Stimulated activated CD4-positive, alpha-beta T cell treated with anti-CD3 and anti-CD28 coated beads, Interleukin-4, amount 100 ng/mL, for 1 hour (primary cell): Measurements from ENCODE around the gene KCNT2.

Experiments used
- DNase-seq: peaks from one replicate; pipeline ENCODE4 v3.0.0-alpha.2; 2020

The KCNT2 gene

DNA sequence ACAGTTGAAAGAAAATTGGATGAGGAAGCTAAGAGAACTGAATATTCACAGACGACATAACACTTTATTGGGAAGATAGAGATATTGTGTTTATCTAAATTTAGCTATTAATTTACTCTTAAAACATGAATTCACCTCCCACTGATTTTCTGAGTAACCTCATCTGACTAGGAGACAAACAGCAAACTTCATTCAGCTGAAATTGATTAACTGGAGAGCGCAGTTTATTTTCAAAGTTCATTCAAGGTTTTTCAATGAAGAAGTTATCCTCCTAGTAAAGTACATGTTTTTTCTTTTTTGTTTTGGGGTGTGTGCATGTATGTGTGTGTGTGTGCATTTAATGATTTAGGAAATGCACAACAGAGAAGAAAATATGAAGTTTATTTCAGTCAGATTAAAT lies 215.0 kb downstream of the KCNT2 start:
- no peak for DNase-seq

DNA sequence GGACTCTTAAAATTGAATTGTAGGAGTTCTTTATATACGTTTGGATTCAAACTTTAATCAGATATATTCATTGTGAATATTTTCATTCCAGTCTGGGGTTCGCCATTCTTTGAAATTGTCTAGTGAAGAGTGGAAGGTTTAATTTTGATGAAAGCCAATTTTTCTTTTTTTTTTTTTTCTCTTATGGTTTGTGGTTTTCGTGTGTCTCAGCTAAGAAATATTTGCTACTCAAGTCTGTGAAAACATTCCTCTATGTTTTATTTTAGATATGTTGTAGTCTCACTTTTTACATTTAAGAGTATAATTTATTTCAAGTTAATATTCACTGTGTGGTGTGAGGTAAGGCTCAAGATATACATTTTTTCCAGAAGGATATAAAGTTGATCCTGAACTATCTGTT lies 220.5 kb downstream of the KCNT2 start:
- DNase-seq, result no peak

DNA sequence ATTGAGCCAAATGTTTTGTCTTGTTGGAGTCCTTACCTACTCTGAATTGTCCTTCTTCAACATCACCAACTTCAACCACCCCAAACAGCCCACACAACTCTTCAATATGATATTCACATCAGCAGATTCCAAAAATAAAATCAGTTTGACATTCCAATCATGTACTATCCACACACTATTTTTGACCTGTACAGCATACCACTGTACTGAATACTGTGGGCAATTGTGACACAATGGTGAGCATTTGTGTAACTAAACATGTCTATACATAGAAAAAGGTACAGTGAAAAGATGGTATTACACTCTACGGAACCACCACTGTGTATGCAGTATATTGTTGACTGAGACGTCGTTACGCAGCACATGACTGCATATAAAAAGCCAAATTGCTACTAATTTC lies 223.1 kb downstream of the KCNT2 start:
- no peak for DNase-seq

DNA sequence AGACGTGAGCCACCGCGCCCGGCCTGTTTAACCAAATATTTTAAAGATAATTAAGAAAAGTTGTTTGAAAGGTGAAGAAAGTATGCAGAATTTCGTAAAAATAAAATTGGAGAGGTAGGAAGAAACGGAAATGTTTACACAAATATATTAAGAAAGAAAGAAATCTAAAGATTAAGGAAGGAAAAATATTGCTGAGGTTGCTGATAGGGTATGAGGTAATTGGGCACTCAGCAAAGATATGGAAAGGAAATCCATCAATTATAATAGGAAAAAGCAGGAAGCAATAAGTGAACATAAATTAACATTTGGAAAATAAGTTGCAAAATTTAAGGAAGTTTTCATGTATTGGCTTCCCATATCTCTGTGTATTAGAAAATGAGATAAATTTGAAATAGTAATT lies 225.9 kb downstream of the KCNT2 start:
- no peak for DNase-seq

DNA sequence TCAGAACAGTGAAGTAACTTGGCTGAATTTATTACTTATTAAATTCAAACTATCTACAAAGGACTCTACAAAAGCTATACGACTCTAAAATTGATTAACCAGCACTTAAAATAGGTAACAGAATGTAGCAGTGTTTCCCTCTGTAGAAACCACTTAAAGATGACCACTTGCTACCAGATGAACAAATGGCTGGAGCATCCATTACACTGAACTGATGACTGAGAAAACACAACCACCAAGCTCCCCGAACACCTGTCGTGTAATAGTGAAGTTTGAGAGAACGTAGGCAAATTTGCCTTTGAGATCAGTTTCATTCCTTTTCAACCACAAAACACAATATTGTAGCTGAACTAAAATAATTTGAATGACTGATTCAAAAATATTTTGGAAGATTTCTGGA lies 226.7 kb downstream of the KCNT2 start:
- no peak for DNase-seq

DNA sequence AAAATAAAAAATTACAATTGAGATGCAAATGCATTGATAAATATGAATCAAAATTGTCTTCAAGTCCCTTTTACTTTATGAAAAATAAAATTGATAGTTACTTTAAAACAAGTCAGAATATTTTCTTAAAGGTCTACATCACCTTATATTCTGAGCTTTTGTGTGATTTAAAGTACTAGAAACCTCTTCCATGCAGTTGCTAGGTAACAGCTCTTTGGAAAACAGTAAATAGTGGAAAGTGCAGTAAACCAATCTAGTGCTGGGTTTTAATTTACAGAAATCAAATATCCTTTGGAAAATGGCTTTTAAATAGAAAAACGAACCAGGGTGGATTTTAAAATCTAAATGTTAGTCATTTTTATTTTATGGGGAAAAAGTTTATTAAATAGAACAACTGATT lies 227.9 kb downstream of the KCNT2 start:
- DNase-seq, result no peak

DNA sequence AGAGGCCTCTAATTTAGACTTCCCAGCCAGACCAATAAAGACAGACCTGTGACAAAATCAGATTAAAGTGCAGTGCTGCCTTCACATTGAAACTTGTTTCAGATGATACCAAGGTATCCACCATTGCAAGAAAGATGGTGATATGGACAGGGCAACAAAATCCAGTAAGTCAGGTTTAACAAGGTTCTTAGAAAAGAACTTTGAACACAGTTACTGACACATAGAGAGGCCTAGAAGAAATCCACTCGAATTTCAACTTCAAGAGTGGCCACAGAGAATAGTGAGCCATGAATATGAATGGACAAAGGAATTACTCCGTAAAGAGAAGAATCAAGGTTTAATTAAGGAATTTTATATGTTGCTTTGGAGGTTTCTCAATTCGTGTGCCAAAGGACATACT lies 230.4 kb downstream of the KCNT2 start:
- no peak for DNase-seq

DNA sequence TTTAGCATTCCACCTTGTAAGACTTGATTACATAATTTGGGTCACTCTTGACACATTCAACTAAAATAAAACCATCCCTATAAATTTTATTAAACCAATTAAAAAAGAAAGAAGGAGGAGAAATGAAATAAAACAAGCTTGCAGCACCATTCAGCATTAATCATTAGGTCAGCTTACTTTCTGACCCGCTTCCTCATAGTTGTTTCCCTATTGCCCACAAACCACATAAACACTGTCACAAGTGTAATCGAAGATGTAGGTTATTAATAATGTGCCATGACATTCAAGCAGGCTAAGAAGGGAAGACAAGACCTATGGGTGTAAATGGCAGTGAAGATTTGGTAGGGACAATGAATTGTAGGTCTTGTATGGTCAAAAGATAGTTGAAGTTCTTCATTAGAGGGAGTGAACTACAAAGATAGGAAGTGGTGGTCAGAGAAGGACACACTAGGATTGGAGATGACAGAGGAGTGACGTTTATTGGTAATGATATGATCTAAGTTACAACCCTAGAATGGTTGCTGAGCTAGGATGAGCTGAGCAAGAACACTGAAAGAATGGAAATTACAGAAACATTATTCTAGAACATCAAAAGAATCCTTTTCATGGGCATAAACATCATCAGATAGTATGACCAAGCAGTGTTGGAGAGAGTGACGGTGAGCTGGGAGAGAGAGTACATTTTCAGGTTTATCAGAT lies 231.5 kb downstream of the KCNT2 start:
- no peak for DNase-seq

DNA sequence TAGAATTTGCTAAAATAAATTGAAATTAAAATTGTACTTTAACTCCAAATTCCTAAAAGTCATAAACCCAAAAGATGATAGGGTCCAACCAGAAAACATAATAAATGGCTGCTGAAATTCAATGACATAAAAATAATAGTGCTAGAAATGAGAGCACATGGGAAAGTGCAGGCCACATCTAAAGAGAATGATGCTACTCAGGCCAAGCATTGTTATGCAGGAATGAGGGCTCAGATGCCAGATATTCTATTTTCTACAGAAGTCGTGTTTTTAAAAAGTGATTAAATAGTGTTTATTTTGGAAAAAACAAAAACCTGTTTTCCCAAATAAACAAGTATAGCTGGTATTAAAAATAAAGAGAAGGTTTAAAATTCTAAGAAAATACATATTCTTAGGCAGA lies 234.4 kb downstream of the KCNT2 start:
- no peak for DNase-seq

DNA sequence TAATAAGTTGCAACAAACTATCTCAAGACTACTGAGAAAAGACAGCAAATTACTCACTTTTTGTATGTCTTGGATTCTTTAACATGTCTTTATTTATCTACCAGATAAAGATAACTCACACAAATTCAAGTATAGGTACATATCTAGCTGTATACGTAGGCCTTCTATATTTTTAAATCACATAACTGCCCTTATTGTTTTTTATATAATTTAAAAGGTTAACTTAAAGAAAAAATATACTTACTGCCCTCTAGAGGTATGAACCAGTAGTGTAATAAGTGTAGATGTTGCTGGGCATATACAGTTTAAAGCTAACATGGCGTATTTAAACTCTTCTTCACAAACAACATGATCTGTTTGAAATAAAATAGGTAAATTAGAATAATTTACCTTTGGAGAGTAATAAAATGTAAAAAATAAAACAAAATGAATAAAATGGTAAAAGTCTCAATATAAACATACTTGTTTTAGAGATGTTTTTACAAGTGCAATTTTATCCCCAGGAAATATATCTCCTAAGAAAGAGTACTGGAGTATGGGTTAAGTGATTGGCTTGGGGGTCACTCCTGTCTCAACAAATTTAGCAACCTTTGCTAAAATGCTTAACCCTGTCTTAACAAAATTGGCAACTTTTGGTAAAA lies 235.2 kb downstream of the KCNT2 start:
- no peak for DNase-seq

DNA sequence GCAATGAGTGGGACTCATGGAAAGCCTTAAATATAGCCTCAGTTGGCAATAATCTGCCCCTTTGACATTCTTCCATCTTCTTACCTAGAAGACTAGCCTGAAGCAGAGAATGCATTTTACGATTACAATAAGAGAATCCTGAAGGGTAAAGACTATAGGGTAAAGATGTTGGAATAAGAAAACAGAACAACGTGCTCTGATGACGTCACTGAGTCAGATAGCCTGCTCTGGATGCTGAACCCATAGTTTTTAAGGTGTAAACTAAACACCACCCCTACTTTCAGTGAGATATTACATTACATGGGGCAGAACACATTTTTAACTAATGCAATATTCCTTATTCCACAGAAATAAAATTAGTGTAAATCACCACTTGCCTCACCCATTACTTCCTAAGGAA lies 240.4 kb downstream of the KCNT2 start:
- no peak for DNase-seq

DNA sequence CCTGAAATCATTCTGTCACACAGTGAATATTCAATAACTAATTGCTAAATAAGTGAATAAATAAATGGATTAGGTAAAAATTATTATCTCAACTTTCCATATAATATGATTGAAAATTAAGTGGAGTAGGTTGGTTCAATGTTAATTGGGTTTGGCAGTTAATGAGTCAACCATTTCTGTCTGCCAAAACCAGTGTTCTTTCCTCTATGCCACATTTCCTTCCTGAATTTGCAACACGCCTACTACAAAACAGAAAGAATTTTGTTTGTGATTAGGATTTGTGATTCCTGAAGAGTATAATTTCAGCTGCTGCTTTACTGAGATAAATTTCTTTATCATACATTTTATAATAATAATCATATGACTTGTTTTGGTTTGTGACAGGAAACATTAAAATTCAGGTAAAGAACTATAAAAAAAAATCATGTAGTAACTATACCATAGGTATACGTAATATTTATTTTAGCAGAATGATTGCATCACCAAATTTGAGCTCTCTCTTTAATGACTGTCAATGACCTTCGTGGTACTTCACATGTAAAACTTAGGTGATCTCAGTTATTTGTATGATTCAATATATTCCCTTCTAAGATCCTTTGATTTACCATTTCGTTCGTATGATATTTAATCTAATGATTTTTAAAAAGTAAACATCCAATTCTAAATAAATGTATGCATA lies 241.3 kb downstream of the KCNT2 start:
- DNase-seq, result no peak

DNA sequence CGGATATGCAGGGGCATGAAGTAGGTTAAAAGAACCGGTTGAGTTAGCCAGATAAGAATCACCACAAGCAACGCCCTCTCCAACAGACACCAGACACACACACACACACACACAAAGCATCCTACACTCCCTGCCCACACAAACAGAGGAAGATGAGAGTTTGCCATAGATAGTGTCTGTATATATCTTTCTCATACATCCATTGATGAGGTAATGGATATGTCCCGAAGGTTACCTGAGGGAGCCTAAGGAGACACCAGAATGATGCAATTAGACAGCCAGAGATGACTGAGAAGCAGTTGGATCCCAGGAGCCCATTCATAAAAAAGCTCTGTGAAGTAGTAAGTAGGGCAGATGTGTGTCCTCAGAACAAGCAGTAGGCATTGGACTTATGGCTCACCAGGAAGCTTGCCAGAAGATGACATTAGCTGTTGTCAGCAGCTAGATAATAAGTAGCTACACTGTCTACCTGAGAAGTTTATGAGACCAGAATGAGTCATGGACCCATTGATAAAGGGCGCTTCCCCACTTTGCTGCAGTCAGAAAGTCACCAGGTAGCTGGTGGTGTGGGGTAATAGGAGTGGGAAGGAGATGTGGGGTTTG lies 247.0 kb downstream of the KCNT2 start:
- no peak for DNase-seq

DNA sequence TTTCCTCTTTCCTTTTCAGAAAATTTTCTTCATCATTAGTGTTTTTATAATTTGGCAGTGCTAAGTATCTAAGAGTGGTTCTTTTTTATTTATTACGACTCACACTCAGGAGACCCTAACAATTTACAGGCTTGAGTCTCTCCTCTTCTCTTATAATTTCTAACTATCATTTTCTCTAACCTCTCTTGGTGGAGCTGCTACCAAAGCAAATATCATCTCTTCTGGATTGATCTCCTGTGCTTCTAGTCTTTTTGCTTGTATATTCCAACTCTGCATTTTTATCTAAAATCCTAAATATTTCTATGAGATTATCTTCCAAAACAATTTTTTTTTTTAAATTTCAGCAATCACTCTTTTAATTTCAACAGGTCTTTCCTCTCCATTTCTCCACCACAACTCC lies 250.3 kb downstream of the KCNT2 start:
- no peak for DNase-seq

DNA sequence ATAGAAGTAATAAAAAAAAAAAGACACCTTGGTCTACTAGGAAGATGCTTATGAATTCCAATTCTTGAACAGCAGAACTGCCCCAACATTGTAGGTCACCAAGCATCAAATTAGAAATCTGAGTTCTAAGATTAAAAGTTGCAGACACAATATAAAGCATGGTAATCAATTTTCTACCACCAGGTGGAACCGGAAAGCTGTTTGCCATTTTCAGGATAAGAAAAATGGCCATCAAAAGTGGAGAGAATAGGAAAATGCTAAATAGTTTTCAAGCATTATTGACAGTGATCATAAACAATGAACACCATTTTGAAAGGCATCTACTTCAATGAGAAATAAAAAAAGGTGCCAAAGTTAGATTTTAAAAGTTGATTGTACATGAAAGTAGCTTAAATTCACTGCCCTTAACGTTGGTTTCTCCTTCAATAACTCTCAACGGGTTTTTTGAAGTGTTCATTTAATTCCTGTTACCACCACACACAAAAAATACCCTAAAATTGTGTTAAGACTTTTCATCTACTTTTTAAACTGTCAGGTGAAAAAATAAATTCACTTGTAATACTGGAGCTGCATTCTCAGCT lies 252.9 kb downstream of the KCNT2 start:
- DNase-seq, result no peak

DNA sequence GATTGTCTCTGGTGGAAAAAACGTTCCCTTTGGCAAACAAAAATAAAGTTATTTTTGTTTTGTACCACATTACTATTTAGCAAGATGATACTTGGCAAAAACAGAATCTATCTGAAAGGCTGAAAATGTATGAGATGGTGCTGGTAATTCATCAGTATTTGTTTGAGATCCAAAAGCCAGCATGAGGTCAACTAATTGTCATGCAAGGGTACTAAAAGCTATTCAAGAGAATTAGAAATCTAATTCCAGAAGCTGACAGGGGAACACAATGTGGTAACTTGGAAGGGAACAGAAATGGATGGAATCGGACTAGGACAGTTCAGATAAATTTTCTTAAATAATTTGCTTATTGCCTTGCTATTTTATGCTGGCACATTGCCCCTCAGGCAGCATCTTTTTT lies 263.8 kb downstream of the KCNT2 start:
- no peak for DNase-seq

DNA sequence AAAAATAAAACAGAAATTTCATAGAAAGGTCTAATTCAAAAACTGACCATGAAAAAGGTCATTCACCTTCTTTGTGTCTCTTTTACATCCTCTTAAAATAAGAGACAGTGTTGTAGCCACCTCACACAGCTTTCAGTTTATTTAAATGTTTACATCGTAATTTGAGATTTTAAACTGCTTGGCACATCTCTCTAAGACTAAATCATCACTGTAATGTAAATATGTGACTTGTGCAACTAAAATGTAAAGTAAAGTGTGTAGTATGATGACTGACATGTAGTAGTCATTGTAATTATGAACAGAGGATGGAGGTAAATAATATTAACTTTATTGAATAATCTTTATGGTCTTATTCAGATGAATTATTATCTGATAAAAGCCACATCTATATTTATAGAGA lies 283.9 kb downstream of the KCNT2 start:
- no peak for DNase-seq

DNA sequence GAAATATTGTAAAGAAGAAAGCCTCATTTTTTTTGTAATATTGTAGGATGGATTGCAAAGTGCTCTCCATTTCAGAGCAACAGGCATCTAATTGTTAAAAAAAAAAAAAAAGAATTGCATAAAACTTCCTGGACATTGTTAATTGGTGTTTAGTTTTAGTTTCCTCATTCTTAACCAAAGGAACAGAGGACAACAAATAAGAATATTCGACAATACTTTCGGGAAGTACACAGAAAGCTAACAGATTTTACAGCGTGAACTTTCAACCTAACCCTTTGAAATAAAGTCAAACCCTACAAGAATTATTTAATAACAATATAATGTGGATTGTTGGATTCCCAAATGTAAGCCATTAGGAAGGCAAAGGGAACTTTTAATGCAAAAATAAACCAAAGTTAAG lies 284.4 kb downstream of the KCNT2 start:
- no peak for DNase-seq

DNA sequence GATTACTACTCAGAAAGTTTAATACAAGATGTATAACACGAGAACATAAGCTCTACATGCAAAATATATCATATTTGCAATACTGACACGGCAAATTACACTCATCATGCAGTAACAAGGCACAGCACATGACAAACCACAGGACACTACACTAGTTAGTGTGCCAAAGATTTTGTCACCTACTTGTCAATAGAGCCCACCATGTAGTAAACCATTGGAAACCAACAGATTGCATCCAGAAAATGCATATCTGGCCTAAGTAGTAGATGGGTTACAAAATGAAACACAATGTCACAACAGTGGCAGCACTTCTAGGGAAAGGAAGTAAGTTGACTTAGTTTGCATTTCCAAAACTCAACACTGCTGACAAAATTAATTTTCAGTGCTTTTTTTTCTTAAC lies 288.9 kb downstream of the KCNT2 start:
- DNase-seq, result no peak

DNA sequence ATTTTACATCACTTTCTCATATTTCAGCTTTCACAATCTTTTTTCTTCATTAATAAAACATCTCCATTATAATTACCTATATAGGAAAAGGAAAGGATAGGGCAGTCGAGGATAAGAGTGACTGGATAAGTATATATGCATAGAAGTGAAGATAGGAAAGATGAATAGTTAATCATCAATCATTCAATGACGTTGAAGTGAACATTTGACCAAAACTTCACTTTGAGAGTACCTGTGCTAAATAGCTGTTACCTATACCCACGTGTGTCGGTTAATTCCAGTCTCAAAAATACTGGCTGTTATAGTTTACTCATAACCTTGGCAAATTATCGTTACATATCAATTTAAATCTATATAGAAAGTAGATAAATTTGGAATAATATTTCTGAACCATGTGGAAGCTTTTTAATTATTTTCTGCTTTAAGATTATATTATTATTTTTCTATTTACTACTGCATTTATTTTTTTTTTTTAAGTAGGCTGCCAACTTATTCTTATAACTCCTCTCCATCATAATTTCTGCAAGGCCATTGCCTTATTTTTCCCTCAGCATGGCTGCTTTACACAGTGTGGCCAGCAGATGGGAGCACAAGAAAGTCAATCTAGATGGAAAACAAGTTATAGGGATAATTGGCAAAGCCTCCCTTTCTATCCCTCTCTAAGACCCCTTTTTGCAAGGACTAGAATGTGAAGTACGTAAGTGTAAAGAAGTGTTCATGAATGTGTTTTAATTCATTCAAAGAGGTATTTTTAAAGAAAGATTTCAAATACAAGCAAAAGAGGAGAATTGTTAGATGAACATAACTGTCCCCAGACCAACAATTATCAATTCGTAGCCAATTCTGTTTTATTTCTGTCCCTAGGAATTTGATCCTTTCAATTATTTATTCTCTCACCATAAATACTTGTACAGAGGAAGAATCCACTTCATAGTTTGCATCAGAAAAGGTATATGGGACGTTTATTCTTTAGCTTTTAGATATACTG lies 290.4 kb downstream of the KCNT2 start:
- DNase-seq, result no peak

DNA sequence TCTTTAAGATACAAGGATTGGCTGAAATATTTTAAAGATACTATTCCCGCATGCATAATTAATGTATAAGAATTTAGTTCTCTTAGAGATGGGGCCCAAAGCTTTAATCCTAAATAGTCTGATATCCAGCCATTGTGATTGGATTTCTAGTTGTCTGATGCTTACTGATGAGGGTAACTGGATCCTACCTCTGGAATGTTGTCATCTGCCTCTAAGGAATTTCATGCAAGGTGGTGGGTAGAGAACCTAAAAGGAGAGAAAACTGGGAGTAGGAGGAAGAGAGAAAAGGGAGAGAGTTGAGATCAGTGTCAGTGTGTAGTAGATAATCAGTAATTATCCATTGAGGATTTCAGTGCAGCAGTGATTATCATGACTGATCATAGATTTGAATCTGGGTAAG lies 295.5 kb downstream of the KCNT2 start:
- no peak for DNase-seq

DNA sequence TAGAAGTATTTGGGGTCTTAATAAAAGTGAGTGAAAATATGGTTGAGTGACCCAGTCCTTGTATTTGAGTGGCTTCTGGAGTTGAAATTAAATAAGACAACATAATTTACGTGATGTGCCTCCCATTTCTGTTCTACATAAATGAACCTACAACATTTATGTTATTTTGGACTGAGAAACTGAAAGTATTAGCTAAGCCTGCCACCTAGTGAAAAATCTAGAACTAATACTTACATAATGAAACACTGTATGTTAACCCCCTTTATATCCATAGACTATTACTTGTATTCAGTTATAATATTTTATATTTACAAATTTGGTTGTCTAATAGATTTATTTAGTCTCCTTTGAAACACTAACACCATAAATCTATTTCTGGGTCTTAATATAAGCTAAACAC lies 298.9 kb downstream of the KCNT2 start:
- no peak for DNase-seq

DNA sequence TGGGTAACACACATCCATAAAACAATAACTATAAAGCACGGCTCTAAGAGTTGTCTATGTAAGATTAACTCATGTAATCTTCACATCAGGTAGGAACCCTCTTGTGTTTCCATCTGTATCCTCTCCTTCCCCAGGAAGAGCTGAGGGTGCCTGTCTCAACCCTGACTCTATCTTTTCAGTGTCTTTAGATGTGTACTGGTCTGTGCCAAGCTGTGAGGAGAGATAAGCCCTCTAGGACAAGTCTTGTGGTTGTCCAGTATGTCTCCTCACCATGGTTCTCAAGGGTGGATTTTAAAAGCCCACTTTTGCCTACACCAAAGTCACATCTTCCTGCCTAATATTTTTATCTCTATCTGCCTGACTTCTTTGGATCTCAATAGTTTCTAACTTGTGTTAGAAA lies 300.1 kb downstream of the KCNT2 start:
- no peak for DNase-seq
